HG03097 (cell line): Measurements from ENCODE around the gene KBTBD12.

ENCODE experiments used
- ATAC-seq: cut with Tn5 transposase; IDR thresholded peaks from one replicate; pipeline ENCODE4 v1.9.1; 2021; ENCODE audit not compliant: unreplicated experiment, low FRiP score

Gene KBTBD12

GRCh38 chr3:127951276-127951675, 36.2 kb downstream of the KBTBD12 start:
- no peak for ATAC-seq

- no peak for ATAC-seq
Observed at GRCh38 chr3:127953091-127954035, 38.3 kb downstream of the KBTBD12 start.

- ATAC-seq = no peak
Observed at GRCh38 chr3:127954640-127955039, 39.6 kb downstream of the KBTBD12 start.

GRCh38 chr3:127955728-127956127, 40.7 kb downstream of the KBTBD12 start:
- ATAC-seq = no peak

GRCh38 chr3:127959041-127959440, 44.0 kb downstream of the KBTBD12 start:
- no peak for ATAC-seq

GRCh38 chr3:127959873-127960272, 44.8 kb downstream of the KBTBD12 start:
- ATAC-seq = no peak

- no peak for ATAC-seq
Observed at GRCh38 chr3:127960421-127960965, 45.5 kb downstream of the KBTBD12 start.

- ATAC-seq = no peak
Observed at GRCh38 chr3:127961124-127961523, 46.1 kb downstream of the KBTBD12 start.

GRCh38 chr3:127961963-127962362, 46.9 kb downstream of the KBTBD12 start:
- ATAC-seq = no peak

GRCh38 chr3:127962937-127963336, 47.9 kb downstream of the KBTBD12 start:
- ATAC-seq = no peak

GRCh38 chr3:127964053-127964452, 49.0 kb downstream of the KBTBD12 start:
- no peak for ATAC-seq

- ATAC-seq = no peak
Observed at GRCh38 chr3:127964816-127965215, 49.8 kb downstream of the KBTBD12 start.

GRCh38 chr3:127967316-127967715, 52.3 kb downstream of the KBTBD12 start:
- no peak for ATAC-seq

- ATAC-seq = no peak
Observed at GRCh38 chr3:127970966-127971592, 56.0 kb downstream of the KBTBD12 start.

- ATAC-seq = no peak
Observed at GRCh38 chr3:127974226-127974625, 59.2 kb downstream of the KBTBD12 start.

GRCh38 chr3:127975153-127976029, 60.4 kb downstream of the KBTBD12 start:
- ATAC-seq = no peak

- no peak for ATAC-seq
Observed at GRCh38 chr3:127978636-127979035, 63.6 kb downstream of the KBTBD12 start.

- ATAC-seq = no peak
Observed at GRCh38 chr3:127979473-127979872, 64.4 kb downstream of the KBTBD12 start.

- no peak for ATAC-seq
Observed at GRCh38 chr3:127981097-127981496, 66.1 kb downstream of the KBTBD12 start.

- ATAC-seq = no peak
Observed at GRCh38 chr3:127982155-127982554, 67.1 kb downstream of the KBTBD12 start.
